Subcutaneous abdominal adipose tissue (tissue), 5 donors: ENCODE measurements around the gene ECI1.
A peak's percentile ranks its signal among the peaks of the same experiment; 100 is the strongest.

Experiments used
- H3K27ac ChIP-seq: one replicate; pipeline ENCODE4 v1.7.0; 2013; ENCODE audit warnings: low read depth, mild to moderate bottlenecking, inconsistent platforms, low read length, moderate library complexity
- H3K27me3 ChIP-seq, 5 donors: one replicate each; pipeline ENCODE4 v1.7.0; 2013; ENCODE audit warnings: low read length in 5 of 5, inconsistent platforms in 1 of 5; ENCODE audit not compliant: control insufficient read depth in 5 of 5, insufficient read depth in 4 of 5
- H3K36me3 ChIP-seq, 5 donors: one replicate each; pipeline ENCODE4 v1.7.0; 2013; ENCODE audit warnings: low read length in 5 of 5; ENCODE audit not compliant: control insufficient read depth in 5 of 5, insufficient read depth in 5 of 5
- H3K4me1 ChIP-seq, 5 donors: one replicate each; pipeline ENCODE4 v1.7.0; 2013; ENCODE audit warnings: low read length in 5 of 5, mild to moderate bottlenecking in 3 of 5, moderate library complexity in 1 of 5; ENCODE audit not compliant: control insufficient read depth in 5 of 5, insufficient read depth in 5 of 5
- H3K4me3 ChIP-seq, 5 donors: one replicate each; pipeline ENCODE4 v1.7.0; 2013; ENCODE audit warnings: low read length in 5 of 5, low read depth in 1 of 5
- H3K9ac ChIP-seq, 5 donors: one replicate each; pipeline ENCODE4 v1.7.0; 2013; ENCODE audit warnings: low read length in 5 of 5, mild to moderate bottlenecking in 4 of 5, moderate library complexity in 3 of 5
- H3K9me3 ChIP-seq, 5 donors: one replicate each; pipeline ENCODE4 v1.7.0; 2013; ENCODE audit warnings: low read length in 5 of 5; ENCODE audit not compliant: control insufficient read depth in 5 of 5
- donor health status: healthy.
- donor health status: healthy.
- donor health status: healthy.
- donor health status: healthy.
- donor health status: healthy.

The ECI1 gene

GRCh38 chr16:2251296-2252111, at the start of gene ECI1:
Gene ECI1 (minus strand): TSS chr16:2251587. CDS start chr16:2251566, 21 bp downstream.
- H3K27ac ChIP-seq, result peak within 1 kb of the TSS; percentile 79
- H3K27me3 ChIP-seq, result no peaks in the 10 kb centered on the region
- H3K4me1 ChIP-seq, result peaks cover 1 to 23% (median 20%) of the 10 kb centered on the region in 5 donors
- H3K9me3 ChIP-seq, result no peaks in the 10 kb centered on the region
- peak within 1 kb of the TSS; percentile 35 to 86 (median 66) for H3K9ac ChIP-seq
- peaks cover 0 to 45% (median 34%) of the 10 kb centered on the region in 5 donors for H3K36me3 ChIP-seq
- peak within 1 kb of the TSS; percentile 62 to 79 (median 69) for H3K4me3 ChIP-seq

GRCh38 chr16:2299915-2300192, 48.5 kb upstream of the ECI1 start:
- peaks cover 0 to 14% (median 10%) of the 10 kb centered on the region in 5 donors for H3K4me1 ChIP-seq
- no peak overlapping the region for H3K4me3 ChIP-seq
- no peak overlapping the region for H3K27ac ChIP-seq
- H3K36me3 ChIP-seq, result peaks cover 0 to 20% (median 16%) of the 10 kb centered on the region in 5 donors
- no peaks in the 10 kb centered on the region for H3K27me3 ChIP-seq
- H3K9me3 ChIP-seq, result no peaks in the 10 kb centered on the region
- no peak overlapping the region for H3K9ac ChIP-seq

- H3K9me3 ChIP-seq, result no peaks in the 10 kb centered on the region
These were observed 47.9 kb upstream of the ECI1 start for GRCh38 chr16:2299121-2299914.

GRCh38 chr16:2298621-2299020, 47.2 kb upstream of the ECI1 start:
- no peak overlapping the region for H3K27ac ChIP-seq
- no peaks in the 10 kb centered on the region for H3K9me3 ChIP-seq
- H3K36me3 ChIP-seq, result peaks cover 0 to 16% (median 13%) of the 10 kb centered on the region in 5 donors
- H3K4me1 ChIP-seq, result peaks cover 0 to 14% (median 10%) of the 10 kb centered on the region in 5 donors
- H3K27me3 ChIP-seq, result no peaks in the 10 kb centered on the region
- H3K9ac ChIP-seq, result no peak overlapping the region
- H3K4me3 ChIP-seq, result no peak overlapping the region

More at GRCh38 chr16:2299121-2299914, 47.9 kb upstream of the ECI1 start:
- no peak overlapping the region for H3K9ac ChIP-seq
- H3K27me3 ChIP-seq, result no peaks in the 10 kb centered on the region
- H3K4me1 ChIP-seq, result peaks cover 0 to 14% (median 10%) of the 10 kb centered on the region in 5 donors
- H3K36me3 ChIP-seq, result peaks cover 0 to 20% (median 16%) of the 10 kb centered on the region in 5 donors
- H3K27ac ChIP-seq, result no peak overlapping the region
- H3K4me3 ChIP-seq, result no peak overlapping the region

- no peaks in the 10 kb centered on the region for H3K9me3 ChIP-seq
- H3K4me1 ChIP-seq, result peaks cover 0 to 14% (median 10%) of the 10 kb centered on the region in 5 donors
- H3K27me3 ChIP-seq, result no peaks in the 10 kb centered on the region
- H3K4me3 ChIP-seq, result no peak overlapping the region
- H3K9ac ChIP-seq, result no peak overlapping the region
- no peak overlapping the region for H3K27ac ChIP-seq
- H3K36me3 ChIP-seq, result peaks cover 0 to 14% (median 12%) of the 10 kb centered on the region in 5 donors
These were observed 46.1 kb upstream of the ECI1 start for GRCh38 chr16:2297506-2297860.

GRCh38 chr16:2296661-2297505, 45.5 kb upstream of the ECI1 start:
- Histone ChIP-seq H3K36me3 (peaks cover 0 to 15% (median 12%) of the 10 kb centered on the region in 5 donors), H3K4me3 (no peak overlapping the region), H3K9me3 (no peaks in the 10 kb centered on the region), H3K9ac (no peak overlapping the region), H3K27me3 (no peaks in the 10 kb centered on the region), H3K27ac (no peak overlapping the region), H3K4me1 (peaks cover 0 to 14% (median 10%) of the 10 kb centered on the region in 5 donors)

- Histone ChIP-seq H3K27me3 (no peaks in the 10 kb centered on the region), H3K4me3 (no peak overlapping the region), H3K9ac (no peak overlapping the region), H3K9me3 (no peaks in the 10 kb centered on the region), H3K4me1 (peaks cover 0 to 14% (median 10%) of the 10 kb centered on the region in 5 donors), H3K27ac (no peak overlapping the region), H3K36me3 (peaks cover 0 to 20% (median 16%) of the 10 kb centered on the region in 5 donors)
These were observed 43.8 kb upstream of the ECI1 start for GRCh38 chr16:2295056-2295798.

GRCh38 chr16:2292221-2292620, 40.8 kb upstream of the ECI1 start:
- Histone ChIP-seq H3K4me3 (no peak overlapping the region), H3K27me3 (no peaks in the 10 kb centered on the region), H3K27ac (no peak overlapping the region), H3K9me3 (no peaks in the 10 kb centered on the region), H3K36me3 (peaks cover 0 to 40% (median 26%) of the 10 kb centered on the region in 5 donors), H3K9ac (no peak overlapping the region), H3K4me1 (peaks cover 0 to 14% (median 10%) of the 10 kb centered on the region in 5 donors)

GRCh38 chr16:2289282-2289681, 37.9 kb upstream of the ECI1 start:
- H3K9me3 ChIP-seq, result no peaks in the 10 kb centered on the region
- H3K27me3 ChIP-seq, result no peaks in the 10 kb centered on the region
- no peak overlapping the region for H3K27ac ChIP-seq
- peaks cover 0 to 61% (median 39%) of the 10 kb centered on the region in 5 donors for H3K36me3 ChIP-seq
- H3K4me3 ChIP-seq, result no peak overlapping the region
- no peaks in the 10 kb centered on the region for H3K4me1 ChIP-seq
- H3K9ac ChIP-seq, result no peak overlapping the region
